HL-60 (cell line): ENCODE measurements around the gene P2RX2.

Source experiments
- CTCF ChIP-seq: IDR thresholded peaks from one replicate; pipeline ENCODE4 v1.5.1; 2011; ENCODE audit warnings: low read length, control low read depth, inconsistent platforms; ENCODE audit not compliant: insufficient read depth
- GABPA ChIP-seq: IDR thresholded peaks from 2 replicates; pipeline ENCODE4 v1.6.1; 2012; ENCODE audit warnings: low read depth
- POLR2AphosphoS5 ChIP-seq: IDR thresholded peaks from 2 replicates; pipeline ENCODE4 v1.6.1; 2012; ENCODE audit warnings: low read depth
- REST ChIP-seq: IDR thresholded peaks from 2 replicates; pipeline ENCODE4 v1.6.1; 2012; ENCODE audit warnings: low read depth; ENCODE audit not compliant: insufficient replicate concordance
- SPI1 ChIP-seq: IDR thresholded peaks from 2 replicates; pipeline ENCODE4 v1.6.1; 2012; ENCODE audit warnings: low read depth, mild to moderate bottlenecking, borderline replicate concordance

- TF ChIP-seq CTCF (no peak), POLR2AphosphoS5 (no peak), REST (no peak), GABPA (no peak), SPI1 (no peak)
These were observed 35.2 kb downstream of the P2RX2 start for GRCh38 chr12:132653567-132654290.
